ENCODE results near the gene LIMS2.

GRCh38 chr2:127709336-127709735 lies 34.0 kb upstream of the LIMS2 start:
- TF ChIP-seq CTCF (conservative IDR thresholded peaks at IDR 0.05; ENCODE audit: low read depth in 2 of 2) (no peak), EZH2 (IDR thresholded peaks at IDR 0.05; ENCODE audit: low read depth, unreplicated experiment) (no peak), POLR2AphosphoS5 (IDR thresholded peaks at IDR 0.05; ENCODE audit: low read depth) (no peak), JUNB (IDR thresholded peaks at IDR 0.05; ENCODE audit: unreplicated experiment) (no peak), CREB1 (CRISPR knock-in tag; IDR thresholded peaks at IDR 0.05; ENCODE audit: low read depth) (no peak), EZH2phosphoT487 (IDR thresholded peaks at IDR 0.05; ENCODE audit: unreplicated experiment) (no peak), ZNF331 (CRISPR knock-in tag; IDR thresholded peaks at IDR 0.05; ENCODE audit: low read depth) (no peak), STAT1 (IDR thresholded peaks at IDR 0.05; ENCODE audit: unreplicated experiment) (no peak), ETS1 (IDR thresholded peaks at IDR 0.05) (no peak)
- TF ChIP-seq, protein P1, sequence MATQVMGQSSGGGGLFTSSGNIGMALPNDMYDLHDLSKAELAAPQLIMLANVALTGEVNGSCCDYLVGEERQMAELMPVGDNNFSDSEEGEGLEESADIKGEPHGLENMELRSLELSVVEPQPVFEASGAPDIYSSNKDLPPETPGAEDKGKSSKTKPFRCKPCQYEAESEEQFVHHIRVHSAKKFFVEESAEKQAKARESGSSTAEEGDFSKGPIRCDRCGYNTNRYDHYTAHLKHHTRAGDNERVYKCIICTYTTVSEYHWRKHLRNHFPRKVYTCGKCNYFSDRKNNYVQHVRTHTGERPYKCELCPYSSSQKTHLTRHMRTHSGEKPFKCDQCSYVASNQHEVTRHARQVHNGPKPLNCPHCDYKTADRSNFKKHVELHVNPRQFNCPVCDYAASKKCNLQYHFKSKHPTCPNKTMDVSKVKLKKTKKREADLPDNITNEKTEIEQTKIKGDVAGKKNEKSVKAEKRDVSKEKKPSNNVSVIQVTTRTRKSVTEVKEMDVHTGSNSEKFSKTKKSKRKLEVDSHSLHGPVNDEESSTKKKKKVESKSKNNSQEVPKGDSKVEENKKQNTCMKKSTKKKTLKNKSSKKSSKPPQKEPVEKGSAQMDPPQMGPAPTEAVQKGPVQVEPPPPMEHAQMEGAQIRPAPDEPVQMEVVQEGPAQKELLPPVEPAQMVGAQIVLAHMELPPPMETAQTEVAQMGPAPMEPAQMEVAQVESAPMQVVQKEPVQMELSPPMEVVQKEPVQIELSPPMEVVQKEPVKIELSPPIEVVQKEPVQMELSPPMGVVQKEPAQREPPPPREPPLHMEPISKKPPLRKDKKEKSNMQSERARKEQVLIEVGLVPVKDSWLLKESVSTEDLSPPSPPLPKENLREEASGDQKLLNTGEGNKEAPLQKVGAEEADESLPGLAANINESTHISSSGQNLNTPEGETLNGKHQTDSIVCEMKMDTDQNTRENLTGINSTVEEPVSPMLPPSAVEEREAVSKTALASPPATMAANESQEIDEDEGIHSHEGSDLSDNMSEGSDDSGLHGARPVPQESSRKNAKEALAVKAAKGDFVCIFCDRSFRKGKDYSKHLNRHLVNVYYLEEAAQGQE (IDR thresholded peaks at IDR 0.05; ENCODE audit: unreplicated experiment) = no peak
